CD4-positive, alpha-beta T cell treated with Interferon alpha-2 for 1 hour (primary cell): ENCODE data around the gene RNF144A.

Experiments
- DNase-seq, 2 donors: peaks; one replicate each; pipeline ENCODE4 v3.0.0-alpha.2; 2020 to 2022

The RNF144A gene

DNA sequence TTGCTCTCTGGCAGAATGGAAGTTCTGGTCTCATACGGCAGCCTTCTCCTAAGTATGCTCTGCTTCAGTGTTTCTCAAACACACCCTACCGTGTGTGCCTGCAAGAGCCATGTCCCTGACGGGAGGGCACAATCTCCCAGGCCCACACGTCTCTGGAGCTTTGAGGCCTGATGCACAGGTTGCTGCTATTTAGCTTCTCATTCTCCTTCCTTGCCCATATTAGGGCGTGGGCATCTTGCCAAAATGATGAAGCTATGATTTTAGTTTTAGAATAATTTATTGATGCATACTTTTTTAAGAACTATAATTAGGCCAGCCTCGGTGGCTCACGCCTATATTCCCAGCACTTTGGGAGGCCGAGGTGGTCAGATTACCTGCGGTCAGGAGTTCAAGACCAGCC lies 107.9 kb downstream of the RNF144A start:
- DNase-seq = no peak

- no peak for DNase-seq
Observed at GRCh38 chr2:7026742-7027141, 109.5 kb downstream of the RNF144A start.

DNA sequence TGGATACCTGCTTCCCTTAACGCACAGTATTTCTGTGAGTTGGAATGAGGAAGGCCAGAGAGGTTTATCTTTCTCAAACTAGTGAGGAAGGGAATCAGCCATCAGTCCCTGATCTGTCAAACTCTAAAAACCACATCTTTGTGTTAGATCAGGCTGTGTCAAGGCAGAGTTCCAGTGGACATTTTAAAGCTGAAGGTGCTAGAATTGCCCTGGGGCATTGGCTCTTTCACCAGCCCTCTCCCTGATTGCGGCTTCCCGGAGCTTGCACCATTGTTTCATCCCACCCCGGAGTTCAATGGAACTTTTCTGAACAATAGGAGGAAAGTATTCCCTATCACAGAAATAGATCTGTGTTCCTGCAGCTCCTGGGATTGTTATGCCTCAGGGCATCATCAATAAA lies 110.2 kb downstream of the RNF144A start:
- DNase-seq = no peak

DNA sequence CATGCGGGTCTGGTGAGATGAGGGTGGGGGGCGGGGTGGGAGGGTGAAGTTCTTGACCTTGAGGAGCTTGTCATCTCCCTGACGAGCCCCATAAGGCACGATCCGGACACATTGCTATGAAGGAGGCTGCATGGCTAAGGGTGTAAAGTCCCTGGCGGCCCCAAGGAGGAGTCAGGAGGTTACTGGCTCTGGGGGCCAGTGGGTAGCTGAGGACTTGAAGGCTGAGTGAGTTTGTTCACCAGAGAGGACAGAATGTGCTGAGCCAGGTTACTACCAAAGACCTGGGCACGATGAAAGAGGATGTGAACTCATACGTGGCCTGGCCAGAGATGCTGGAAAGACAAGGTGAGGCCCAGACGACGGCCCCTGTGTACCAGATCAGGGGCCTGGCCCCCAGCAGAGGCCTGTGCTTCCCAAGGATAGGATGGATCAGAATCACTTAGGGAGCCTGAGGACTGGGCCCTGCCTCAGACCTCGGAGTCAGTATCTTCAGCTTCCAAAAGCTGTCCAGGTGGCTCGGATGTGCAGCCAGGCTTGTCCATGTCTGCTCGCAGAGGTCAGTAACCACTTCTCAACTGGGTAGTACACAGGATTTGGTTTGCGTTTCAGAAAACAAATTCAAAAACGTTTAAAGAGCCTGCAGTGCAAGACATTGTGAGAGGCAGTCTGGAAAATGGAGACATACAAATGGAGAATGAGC lies 110.9 kb downstream of the RNF144A start:
- DNase-seq = no peak

DNA sequence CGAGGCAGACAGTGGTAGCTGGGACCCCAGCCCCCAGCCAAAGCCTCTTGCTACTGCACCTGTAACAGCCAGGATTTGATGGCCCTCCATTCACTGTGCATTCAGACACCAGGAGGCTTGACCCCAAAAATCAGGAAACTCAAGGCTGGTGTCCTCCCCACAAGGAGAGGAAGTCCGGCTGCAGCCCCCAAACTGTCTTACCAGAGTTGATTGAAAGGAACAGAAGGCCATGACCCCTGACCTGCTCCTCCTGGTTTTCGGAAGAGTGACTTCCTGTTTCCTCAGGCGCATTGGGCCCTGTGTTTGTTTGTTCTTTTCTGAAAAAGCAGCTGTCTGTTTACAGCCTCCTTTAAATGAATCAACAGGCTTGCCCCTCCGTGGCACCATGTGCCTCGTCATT lies 111.6 kb downstream of the RNF144A start:
- DNase-seq = no peak

- DNase-seq = no peak
Observed at GRCh38 chr2:7029291-7030059, 112.3 kb downstream of the RNF144A start.

DNA sequence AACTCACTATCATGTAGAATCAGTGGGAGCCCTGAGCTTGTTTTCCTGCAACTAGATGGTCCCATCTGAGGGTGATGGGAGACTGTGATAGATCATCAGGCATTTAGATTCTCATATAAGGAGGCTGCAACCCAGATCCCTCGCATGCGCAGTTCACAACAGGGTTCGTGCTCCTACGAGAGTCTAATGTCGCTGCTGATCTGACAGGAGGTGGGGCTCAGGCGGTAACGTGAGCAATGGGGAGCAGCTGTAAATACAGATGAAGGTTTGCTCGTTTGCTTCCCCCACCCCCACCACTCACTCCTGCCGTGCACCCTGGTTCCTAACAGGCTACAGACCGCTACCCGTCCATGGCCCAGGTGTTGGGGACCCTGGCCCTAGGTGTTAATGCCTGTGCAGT lies 113.6 kb downstream of the RNF144A start:
- DNase-seq = no peak

DNA sequence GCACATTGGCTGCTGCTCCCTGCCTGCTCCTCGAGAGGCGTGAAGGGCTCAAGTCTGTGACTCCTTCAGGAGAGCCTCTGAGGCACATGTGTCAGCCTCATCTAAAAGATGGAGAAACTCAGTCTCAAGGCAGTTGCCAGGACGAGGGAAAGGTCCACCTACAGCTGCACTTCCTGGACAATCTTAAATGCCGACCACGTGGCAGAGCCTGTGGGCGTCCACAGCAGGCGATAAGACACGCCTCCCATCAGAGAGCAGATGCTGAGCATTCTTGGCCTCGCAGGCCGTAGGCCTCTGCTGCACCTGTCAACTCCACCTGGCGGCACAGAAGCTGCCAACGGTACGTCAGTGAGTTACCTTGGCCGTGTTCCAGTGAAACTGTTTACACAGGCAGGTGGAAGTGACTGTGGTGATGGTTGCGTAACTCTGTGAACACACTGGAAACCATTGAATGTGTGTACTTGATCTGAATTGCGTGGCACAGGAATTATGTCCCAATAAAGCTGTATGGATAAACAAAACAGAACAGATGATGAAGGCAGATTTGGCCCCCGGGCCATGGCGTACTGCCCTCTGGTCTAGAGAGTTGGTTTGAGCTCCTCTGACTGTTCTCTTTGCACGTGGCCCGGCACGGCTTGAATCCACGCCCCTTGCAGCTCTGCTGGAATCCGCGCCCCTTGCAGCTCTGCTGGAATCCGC lies 114.5 kb downstream of the RNF144A start:
- peak; percentile 62 to 79 for DNase-seq

DNA sequence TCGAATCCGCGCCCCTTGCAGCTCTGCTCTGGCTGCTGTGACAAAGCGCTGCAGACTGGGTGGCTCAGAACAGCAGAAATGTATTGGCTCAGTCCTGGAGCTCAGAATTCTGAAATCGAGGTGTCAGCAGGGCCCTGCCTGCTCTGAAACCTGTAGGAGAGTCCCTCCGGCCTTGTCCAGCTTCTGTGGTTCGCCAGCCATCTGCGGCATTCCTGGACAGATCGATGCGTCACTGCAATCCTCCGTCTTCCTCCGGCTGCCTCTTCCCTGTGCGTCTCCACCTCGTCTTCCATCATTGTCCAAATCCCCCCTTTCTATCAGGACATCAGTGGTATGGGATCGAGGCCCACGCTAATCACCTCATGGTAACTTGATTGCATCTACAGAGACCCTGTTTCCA lies 115.2 kb downstream of the RNF144A start:
- no peak for DNase-seq

- no peak for DNase-seq
Observed at GRCh38 chr2:7033136-7033960, 116.1 kb downstream of the RNF144A start.

GRCh38 chr2:7034303-7034702 lies 117.1 kb downstream of the RNF144A start:
- DNase-seq = no peak

DNA sequence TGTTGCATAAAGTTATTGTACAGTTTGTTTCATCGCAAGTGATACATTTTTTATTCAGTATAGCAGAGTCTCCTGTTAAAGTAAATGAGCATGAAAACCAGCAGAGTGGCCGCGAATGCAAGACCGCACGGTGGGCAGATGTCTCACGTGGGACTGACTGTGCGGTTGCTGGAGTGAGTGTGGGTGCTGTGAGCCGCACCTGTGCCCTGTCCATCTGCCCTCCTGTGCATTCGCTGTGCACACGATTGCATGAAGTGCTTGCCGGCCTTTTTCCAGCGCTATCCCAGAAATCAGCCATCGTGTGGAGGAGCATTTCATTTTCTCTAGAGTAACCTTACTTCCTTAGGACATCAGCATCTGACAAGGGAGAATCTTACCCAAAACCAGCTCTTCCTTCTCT lies 118.7 kb downstream of the RNF144A start:
- no peak for DNase-seq

GRCh38 chr2:7037340-7038333 lies 120.4 kb downstream of the RNF144A start:
- DNase-seq = peak; percentile 53 to 67

DNA sequence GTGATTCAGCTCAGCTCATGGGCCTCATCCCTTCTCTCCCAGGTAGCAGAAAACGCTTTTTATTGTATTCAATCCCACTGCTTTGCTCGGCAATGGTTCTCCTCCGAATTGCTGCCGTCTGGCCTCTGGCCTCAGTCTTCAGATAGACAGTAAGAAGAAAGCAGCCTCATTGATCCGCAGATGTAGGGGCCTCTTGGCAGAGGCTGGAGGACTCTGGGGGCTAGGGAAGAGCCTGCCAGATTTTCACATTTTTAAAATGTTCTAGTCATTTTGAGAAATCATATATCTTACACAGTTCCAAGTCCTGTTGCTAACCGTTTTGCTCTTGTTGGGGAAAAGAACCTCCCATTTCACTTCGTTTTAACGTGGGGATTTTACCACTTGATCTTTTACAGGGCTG lies 123.3 kb downstream of the RNF144A start:
- no peak for DNase-seq

DNA sequence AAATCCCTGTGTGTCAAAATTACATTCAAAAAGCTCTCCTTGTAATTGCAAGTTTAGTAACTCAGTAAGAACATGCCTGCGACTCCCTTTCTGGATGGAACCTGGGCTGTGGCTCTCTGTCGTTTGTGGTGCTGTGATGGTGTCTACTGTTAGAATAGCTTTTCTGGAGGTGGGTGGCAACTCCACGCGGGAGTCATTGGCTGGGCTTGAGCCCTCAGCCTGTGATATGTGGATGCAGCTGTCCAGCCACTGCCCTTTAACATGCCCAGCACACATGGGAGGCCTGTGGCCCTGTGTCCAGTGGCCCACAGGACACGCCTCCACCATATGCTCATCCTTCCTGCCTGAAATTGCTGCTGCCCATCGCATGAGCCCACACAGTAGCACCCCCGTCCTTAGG lies 124.2 kb downstream of the RNF144A start:
- DNase-seq = no peak

DNA sequence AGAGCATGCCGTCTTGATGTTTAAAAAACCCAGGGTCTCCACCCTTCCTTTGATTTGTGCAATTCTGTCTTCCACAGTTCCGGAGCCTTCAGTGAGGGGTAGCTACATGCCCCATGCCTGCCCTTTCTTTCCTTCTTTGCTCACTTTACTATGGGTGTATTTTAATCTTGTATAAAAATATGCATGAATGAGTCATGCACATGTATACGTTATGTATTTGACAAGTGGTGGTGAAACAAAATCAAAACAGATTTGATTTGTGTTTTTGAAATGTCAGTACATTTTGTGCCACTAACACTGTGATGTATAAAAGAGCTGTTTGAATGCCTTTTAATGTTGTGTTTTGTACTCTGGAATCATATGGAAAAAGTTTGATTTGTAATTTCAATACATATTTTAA lies 126.5 kb downstream of the RNF144A start:
- no peak for DNase-seq

DNA sequence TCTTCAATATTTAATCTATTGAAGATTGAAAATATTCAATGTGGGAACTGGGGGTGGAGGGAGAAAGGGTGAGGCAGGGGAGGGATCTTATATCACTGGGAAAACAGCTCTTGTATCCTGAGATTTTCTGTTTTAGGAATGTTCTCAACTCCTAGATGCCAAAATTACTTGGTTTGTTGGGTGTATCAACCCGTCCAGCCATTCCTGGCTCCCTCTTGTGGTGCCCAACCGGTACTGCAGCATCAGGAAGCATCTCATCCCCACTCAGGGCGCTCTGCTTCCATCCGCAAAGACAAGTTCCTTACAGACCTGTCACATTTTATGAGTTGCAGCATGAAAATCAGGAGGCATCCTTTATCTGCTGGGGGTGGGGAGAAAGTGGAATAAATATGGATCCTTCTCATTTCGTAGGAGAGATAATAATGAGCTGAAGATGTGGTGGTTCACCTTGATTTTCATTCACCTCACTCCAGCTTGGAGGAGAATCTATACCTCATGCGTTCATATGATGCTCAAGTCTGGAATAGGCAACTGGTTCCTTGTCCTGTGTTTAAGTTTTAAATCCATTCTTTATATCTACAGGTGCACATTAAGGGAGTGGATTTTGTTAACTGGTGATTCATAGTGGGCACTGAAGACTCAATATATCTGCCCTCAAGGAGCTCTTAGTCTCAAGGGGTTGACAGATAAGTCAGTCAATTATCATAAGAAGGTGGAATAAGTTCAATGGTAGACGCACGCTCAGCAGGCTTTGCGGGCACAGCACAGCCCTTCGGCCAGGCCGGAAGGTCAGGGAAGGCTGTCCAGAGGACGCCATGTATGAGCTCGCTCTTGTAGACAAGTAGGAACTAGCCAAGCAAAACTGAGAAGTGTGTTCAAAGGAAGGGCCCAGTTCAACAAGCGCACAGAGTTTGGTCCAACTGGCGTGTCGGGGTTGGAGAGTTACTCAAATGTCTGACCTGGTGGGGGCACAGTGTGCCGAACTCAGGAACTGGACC lies 127.3 kb downstream of the RNF144A start:
- peak; percentile 55 to 71 for DNase-seq

GRCh38 chr2:7045601-7046590 lies 128.7 kb downstream of the RNF144A start:
- DNase-seq = no peak

DNA sequence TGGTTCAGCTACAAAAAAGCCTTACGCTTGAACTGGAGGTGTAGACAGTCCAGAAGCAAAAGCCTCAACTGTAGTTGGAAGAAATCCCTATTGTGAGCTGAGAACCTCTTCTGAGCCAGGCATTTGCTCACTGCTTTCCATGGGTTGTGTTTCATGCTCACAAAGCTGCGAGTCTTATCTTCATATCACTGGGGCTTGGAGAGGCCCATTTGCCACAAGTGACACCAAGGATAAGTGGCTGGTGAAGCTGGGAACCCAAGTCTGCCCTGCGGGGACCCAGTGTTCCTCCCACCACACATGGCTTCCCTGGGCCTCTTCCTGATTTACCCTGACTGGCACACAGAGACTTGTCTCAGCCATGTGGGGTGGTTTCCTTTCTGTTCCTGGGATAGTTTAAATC lies 130.4 kb downstream of the RNF144A start:
- DNase-seq = no peak
